Uterus (tissue), 2 donors: ENCODE data around the gene RRAS.

Experiments used
- CTCF ChIP-seq, 4 experiments: fragments of 200-600 bp in 2 of 4; fragments of 450-650 bp in 2 of 4; sonication (generic) in 2 of 4; IDR thresholded peaks; one replicate each; pipeline ENCODE4 v1.5.1; 2016 to 2019; ENCODE audit warnings: antibody characterized with exemption in 4 of 4, mild to moderate bottlenecking in 2 of 4, moderate library complexity in 1 of 4
- POLR2A ChIP-seq, 2 donors: fragments of 450-650 bp; IDR thresholded peaks; one replicate each; pipeline ENCODE4 v1.6.1; 2016; ENCODE audit warnings: antibody characterized with exemption in 2 of 2, mild to moderate bottlenecking in 1 of 2, moderate library complexity in 1 of 2

- TF ChIP-seq POLR2A (IDR thresholded peaks at IDR 0.05) (no peak), CTCF (IDR thresholded peaks at IDR 0.05) (no peak)
These were observed 42.3 kb downstream of the RRAS start for GRCh38 chr19:49597703-49597974.
